HUES6 (cell line): Measurements from ENCODE around the gene TEX14.
A peak's percentile ranks its signal among the peaks of the same experiment; 100 is the strongest.

Source experiments
- H3K27ac ChIP-seq: 2 replicates; pipeline ENCODE4 v1.7.0; 2013; ENCODE audit warnings: low read depth, mild to moderate bottlenecking, low read length, inconsistent platforms
- H3K27me3 ChIP-seq: 2 replicates; pipeline ENCODE4 v1.6.1; 2013; ENCODE audit warnings: low read length; ENCODE audit not compliant: control insufficient read depth, insufficient read depth
- H3K36me3 ChIP-seq: 2 replicates; pipeline ENCODE4 v1.6.1; 2013; ENCODE audit warnings: low read length; ENCODE audit not compliant: control insufficient read depth, insufficient read depth
- H3K4me1 ChIP-seq: 2 replicates; pipeline ENCODE4 v1.6.1; 2013; ENCODE audit warnings: low read length; ENCODE audit not compliant: control insufficient read depth, insufficient read depth
- H3K4me3 ChIP-seq: 2 replicates; pipeline ENCODE4 v1.5.1; 2013; ENCODE audit warnings: low read depth, low read length
- H3K9ac ChIP-seq: one replicate; pipeline ENCODE4 v1.6.1; 2013; ENCODE audit warnings: mild to moderate bottlenecking, low read length
- H3K9me3 ChIP-seq: 2 replicates; pipeline ENCODE4 v1.6.1; 2013; ENCODE audit warnings: low read depth, low read length; ENCODE audit not compliant: control insufficient read depth, insufficient read depth

TEX14 gene

GRCh38 chr17:58691701-58692238, at the start of gene TEX14:
Gene TEX14 (minus strand): TSS chr17:58692045. CDS start chr17:58652001, 40,044 bp downstream.
- H3K36me3 ChIP-seq: peaks cover 4% of the 10 kb centered on the region; the same call in 1 of the 2 replicates
- H3K9me3 ChIP-seq: no peaks in the 10 kb centered on the region
- H3K9ac ChIP-seq: peak within 1 kb of the TSS; percentile 93
- H3K4me1 ChIP-seq: peaks cover 7% of the 10 kb centered on the region; the same call in 1 of the 2 replicates
- peak within 1 kb of the TSS; percentile 42; the same call in 1 of the 2 replicates for H3K27ac ChIP-seq
- no peaks in the 10 kb centered on the region for H3K27me3 ChIP-seq
- peak within 1 kb of the TSS; percentile 76 for H3K4me3 ChIP-seq

GRCh38 chr17:58741121-58741625, 49.3 kb upstream of the TEX14 start:
- Histone ChIP-seq H3K4me1 (no peaks in the 10 kb centered on the region), H3K27me3 (no peaks in the 10 kb centered on the region), H3K27ac (no peak overlapping the region), H3K9ac (no peak overlapping the region), H3K9me3 (no peaks in the 10 kb centered on the region), H3K36me3 (no peaks in the 10 kb centered on the region), H3K4me3 (no peak overlapping the region)

- H3K27ac ChIP-seq: no peak overlapping the region
- H3K27me3 ChIP-seq: no peaks in the 10 kb centered on the region
- no peaks in the 10 kb centered on the region for H3K4me1 ChIP-seq
- no peaks in the 10 kb centered on the region for H3K36me3 ChIP-seq
- no peak overlapping the region for H3K9ac ChIP-seq
- H3K4me3 ChIP-seq: no peak overlapping the region
- no peaks in the 10 kb centered on the region for H3K9me3 ChIP-seq
Measured at GRCh38 chr17:58734811-58735210, 43.0 kb upstream of the TEX14 start.

GRCh38 chr17:58734040-58734439, 42.2 kb upstream of the TEX14 start:
- no peak overlapping the region for H3K4me3 ChIP-seq
- no peak overlapping the region for H3K27ac ChIP-seq
- H3K36me3 ChIP-seq: no peaks in the 10 kb centered on the region
- no peak overlapping the region for H3K9ac ChIP-seq
- no peaks in the 10 kb centered on the region for H3K27me3 ChIP-seq
- H3K4me1 ChIP-seq: no peaks in the 10 kb centered on the region
- no peaks in the 10 kb centered on the region for H3K9me3 ChIP-seq

- H3K27ac ChIP-seq: no peak overlapping the region
- H3K36me3 ChIP-seq: no peaks in the 10 kb centered on the region
- H3K4me1 ChIP-seq: no peaks in the 10 kb centered on the region
- H3K9me3 ChIP-seq: no peaks in the 10 kb centered on the region
- no peaks in the 10 kb centered on the region for H3K27me3 ChIP-seq
- no peak overlapping the region for H3K4me3 ChIP-seq
- no peak overlapping the region for H3K9ac ChIP-seq
Measured at GRCh38 chr17:58730937-58731336, 39.1 kb upstream of the TEX14 start.

- no peak overlapping the region for H3K4me3 ChIP-seq
- no peaks in the 10 kb centered on the region for H3K9me3 ChIP-seq
- no peaks in the 10 kb centered on the region for H3K27me3 ChIP-seq
- no peak overlapping the region for H3K27ac ChIP-seq
- no peaks in the 10 kb centered on the region for H3K36me3 ChIP-seq
- H3K9ac ChIP-seq: no peak overlapping the region
- H3K4me1 ChIP-seq: no peaks in the 10 kb centered on the region
Measured at GRCh38 chr17:58728798-58729197, 37.0 kb upstream of the TEX14 start.

GRCh38 chr17:58722696-58723095, 30.9 kb upstream of the TEX14 start:
- H3K36me3 ChIP-seq: peaks cover 7% of the 10 kb centered on the region
- H3K4me3 ChIP-seq: no peak overlapping the region
- H3K27ac ChIP-seq: no peak overlapping the region
- no peak overlapping the region for H3K9ac ChIP-seq
- H3K4me1 ChIP-seq: no peaks in the 10 kb centered on the region
- no peaks in the 10 kb centered on the region for H3K27me3 ChIP-seq
- H3K9me3 ChIP-seq: no peaks in the 10 kb centered on the region

GRCh38 chr17:58722274-58722673, 30.4 kb upstream of the TEX14 start:
- Histone ChIP-seq H3K9ac (no peak overlapping the region), H3K36me3 (peaks cover 7% of the 10 kb centered on the region), H3K4me1 (no peaks in the 10 kb centered on the region), H3K4me3 (no peak overlapping the region), H3K27ac (no peak overlapping the region), H3K27me3 (no peaks in the 10 kb centered on the region), H3K9me3 (no peaks in the 10 kb centered on the region)

- Histone ChIP-seq H3K9me3 (no peaks in the 10 kb centered on the region), H3K4me1 (no peaks in the 10 kb centered on the region), H3K27me3 (no peaks in the 10 kb centered on the region), H3K4me3 (no peak overlapping the region), H3K9ac (no peak overlapping the region), H3K36me3 (peaks cover 12% of the 10 kb centered on the region; the same call in 1 of the 2 replicates), H3K27ac (no peak overlapping the region)
Measured at GRCh38 chr17:58710948-58711552, 19.2 kb upstream of the TEX14 start.

- no peak overlapping the region for H3K4me3 ChIP-seq
- no peaks in the 10 kb centered on the region for H3K9me3 ChIP-seq
- no peak overlapping the region for H3K9ac ChIP-seq
- H3K4me1 ChIP-seq: no peaks in the 10 kb centered on the region
- H3K27me3 ChIP-seq: no peaks in the 10 kb centered on the region
- H3K27ac ChIP-seq: no peak overlapping the region
- H3K36me3 ChIP-seq: peaks cover 19% of the 10 kb centered on the region; the same call in 1 of the 2 replicates
Measured at GRCh38 chr17:58706351-58707140, 14.7 kb upstream of the TEX14 start.

GRCh38 chr17:58703916-58704286, 12.1 kb upstream of the TEX14 start:
- Histone ChIP-seq H3K4me1 (no peaks in the 10 kb centered on the region), H3K9me3 (no peaks in the 10 kb centered on the region), H3K9ac (no peak overlapping the region), H3K36me3 (peaks cover 22% of the 10 kb centered on the region), H3K27ac (no peak overlapping the region), H3K4me3 (no peak overlapping the region), H3K27me3 (no peaks in the 10 kb centered on the region)
